Renal pelvis (tissue), 4 donors: Measurements from ENCODE around the gene GATA1. TPM values are rescaled to one million over a fixed set of nuclear protein-coding genes. Genes with fewer than 3 reads are reported as not detected.

Experiments
- DNase-seq: peaks from one replicate; pipeline ENCODE4 v3.0.0-alpha.2; 2013
- polyA plus RNA-seq, 3 donors: library from polyadenylated mRNA; unstranded; fragments of 120-200 nt; gene quantifications; one replicate each; pipeline ENCODE4 v1.2.1, GENCODE V29; 2013; ENCODE audit not compliant: insufficient read length in 3 of 3

The GATA1 gene
- polyA plus RNA-seq, 3 donors, result 0.44 to 0.87 (median 0.54) TPM

GRCh38 chrX:48784726-48785125, 1.7 kb upstream of the GATA1 start:
- DNase-seq, result no peak

- DNase-seq, result no peak
These were observed 1.2 kb upstream of the GATA1 start for GRCh38 chrX:48785186-48785539.

- DNase-seq, result no peak
These were observed 713 bp upstream of the GATA1 start for GRCh38 chrX:48785540-48786214.

GRCh38 chrX:48786825-48787504, 575 bp downstream of the GATA1 start:
- no peak for DNase-seq

- DNase-seq, result no peak
These were observed 1.4 kb downstream of the GATA1 start for GRCh38 chrX:48787505-48788443.

- no peak for DNase-seq
These were observed 3.2 kb downstream of the GATA1 start for GRCh38 chrX:48789366-48790220.

- no peak for DNase-seq
These were observed 4.1 kb downstream of the GATA1 start for GRCh38 chrX:48790477-48790876.

GRCh38 chrX:48791063-48791820, 4.9 kb downstream of the GATA1 start:
- no peak for DNase-seq

- DNase-seq, result no peak
These were observed 5.8 kb downstream of the GATA1 start for GRCh38 chrX:48792219-48792618.

GRCh38 chrX:48793935-48794334, 7.5 kb downstream of the GATA1 start:
- no peak for DNase-seq

GRCh38 chrX:48794340-48794910, 8.0 kb downstream of the GATA1 start:
- DNase-seq, result no peak

GRCh38 chrX:48794911-48795515, 8.6 kb downstream of the GATA1 start:
- no peak for DNase-seq

GRCh38 chrX:48798318-48798717, 11.9 kb downstream of the GATA1 start:
- no peak for DNase-seq

- no peak for DNase-seq
These were observed 14.3 kb downstream of the GATA1 start for GRCh38 chrX:48800574-48801279.

GRCh38 chrX:48801280-48802088, 15.1 kb downstream of the GATA1 start, which contains the start of gene HDAC6:
Gene HDAC6, plus strand, starts transcription at chrX:48802067. Its CDS starts 626 bp downstream, at chrX:48802693.
- DNase-seq, result peak; percentile 97

- DNase-seq, result peak; percentile 83
These were observed 15.9 kb downstream of the GATA1 start for GRCh38 chrX:48802089-48802904.

- no peak for DNase-seq
These were observed 16.5 kb downstream of the GATA1 start for GRCh38 chrX:48802905-48803200.

- no peak for DNase-seq
These were observed 19.7 kb downstream of the GATA1 start for GRCh38 chrX:48806081-48806480.
